Thoracic aorta (tissue), 2 donors: ENCODE results near the gene AHNAK2. TPM values are rescaled to one million over a fixed set of nuclear protein-coding genes. Genes with fewer than 3 reads are reported as not detected.

ENCODE experiments used
- ATAC-seq: fragments of 150-250 bp; one replicate; pipeline ENCODE4 v1.8.0; 2017; ENCODE audit warnings: low read depth; ENCODE audit not compliant: insufficient number of reproducible peaks, low FRiP score
- DNase-seq: peaks from one replicate; pipeline ENCODE4 v3.0.0-alpha.2; 2020; ENCODE audit warnings: low spot score
- H3K27ac ChIP-seq, 2 donors: fragments of 200-600 bp; sonication (generic); 1 replicate in 1 of 2; 2 replicates in 1 of 2; pipeline ENCODE4 v1.5.1; 2016; ENCODE audit warnings: mild to moderate bottlenecking in 2 of 2, moderate library complexity in 2 of 2
- H3K27me3 ChIP-seq: fragments of 200-600 bp; sonication (generic); replicated peaks from 2 replicates; pipeline ENCODE4 v1.6.0; 2016; ENCODE audit warnings: mild to moderate bottlenecking; ENCODE audit not compliant: insufficient read depth
- H3K36me3 ChIP-seq: fragments of 200-600 bp; sonication (generic); one replicate; pipeline ENCODE4 v1.5.1; 2016
- H3K4me1 ChIP-seq, 2 donors: fragments of 200-600 bp; sonication (generic); 1 replicate in 1 of 2; 2 replicates in 1 of 2; pipeline versions ENCODE4 v1.5.1 to v1.6.0; 2016; ENCODE audit warnings: low read depth in 2 of 2, mild to moderate bottlenecking in 1 of 2; ENCODE audit not compliant: control insufficient read depth in 1 of 2
- H3K4me3 ChIP-seq: fragments of 200-600 bp; sonication (generic); 2 replicates; pipeline ENCODE4 v1.5.1; 2016; ENCODE audit warnings: mild to moderate bottlenecking
- H3K9me3 ChIP-seq: fragments of 200-600 bp; sonication (generic); 2 replicates; pipeline ENCODE4 v1.5.1; 2016
- total RNA-seq, 2 donors: library from RNA; depleted of rRNA; stranded (reverse); fragments of >200 nt; gene quantifications; one replicate each; pipeline versions ENCODE4 v1.1.0 to v1.2.3, GENCODE V29; 2016
- TF ChIP-seq, protein P1 (sequence below): fragments of 200-600 bp; sonication (generic); IDR thresholded peaks from one replicate; pipeline ENCODE4 v1.5.1; 2019; ENCODE audit warnings: antibody characterized with exemption

AHNAK2 gene
- total RNA-seq, 2 donors from 2014 or later = 22.6 to 47.8 TPM

DNA sequence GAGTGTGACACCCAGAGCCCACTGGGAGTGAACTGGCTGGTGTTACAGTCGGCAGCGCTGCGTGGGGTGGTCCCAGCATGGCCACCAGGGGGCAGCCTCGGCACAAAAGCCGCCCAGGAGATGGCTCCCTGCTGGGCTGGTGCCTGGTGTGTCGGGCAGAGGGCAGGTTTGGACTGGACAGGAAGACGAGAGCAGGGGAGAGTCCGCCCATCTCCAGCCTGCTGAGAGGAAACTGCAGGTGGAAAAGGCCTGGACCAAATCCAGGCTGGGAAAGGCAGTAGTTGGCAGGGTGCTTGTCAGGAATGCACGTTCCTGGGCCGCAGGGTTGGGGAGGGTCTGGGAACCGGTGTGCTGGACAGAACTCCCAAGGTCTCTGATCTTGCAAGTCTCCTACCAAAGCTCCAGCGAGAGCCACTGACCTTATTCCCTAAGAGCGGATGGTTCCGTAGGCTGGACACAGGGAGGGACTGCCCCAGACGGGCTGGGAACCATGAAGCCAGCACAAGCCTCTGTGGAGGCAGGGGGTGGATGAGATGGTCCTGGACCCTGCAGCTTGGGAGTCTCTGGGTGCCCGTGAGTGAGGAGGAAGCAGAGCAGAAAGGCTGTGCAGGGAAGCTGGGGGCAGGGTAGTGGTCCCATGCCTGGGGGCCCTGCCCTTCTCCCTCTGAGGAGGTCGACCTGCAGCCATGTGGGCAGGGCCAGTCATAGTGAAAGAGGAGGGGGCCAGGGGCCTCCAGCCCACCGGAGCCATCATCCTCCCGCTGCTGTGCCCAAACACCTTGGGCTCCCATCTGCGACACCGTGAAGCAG, 1.8 kb downstream of the AHNAK2 start:
- ATAC-seq (no peak), DNase-seq (no peak)
- no peaks in the 10 kb centered on the region for H3K36me3 ChIP-seq
- H3K27me3 ChIP-seq = no peaks in the 10 kb centered on the region
- H3K4me3 ChIP-seq = no peak overlapping the region
- TF ChIP-seq, protein P1, sequence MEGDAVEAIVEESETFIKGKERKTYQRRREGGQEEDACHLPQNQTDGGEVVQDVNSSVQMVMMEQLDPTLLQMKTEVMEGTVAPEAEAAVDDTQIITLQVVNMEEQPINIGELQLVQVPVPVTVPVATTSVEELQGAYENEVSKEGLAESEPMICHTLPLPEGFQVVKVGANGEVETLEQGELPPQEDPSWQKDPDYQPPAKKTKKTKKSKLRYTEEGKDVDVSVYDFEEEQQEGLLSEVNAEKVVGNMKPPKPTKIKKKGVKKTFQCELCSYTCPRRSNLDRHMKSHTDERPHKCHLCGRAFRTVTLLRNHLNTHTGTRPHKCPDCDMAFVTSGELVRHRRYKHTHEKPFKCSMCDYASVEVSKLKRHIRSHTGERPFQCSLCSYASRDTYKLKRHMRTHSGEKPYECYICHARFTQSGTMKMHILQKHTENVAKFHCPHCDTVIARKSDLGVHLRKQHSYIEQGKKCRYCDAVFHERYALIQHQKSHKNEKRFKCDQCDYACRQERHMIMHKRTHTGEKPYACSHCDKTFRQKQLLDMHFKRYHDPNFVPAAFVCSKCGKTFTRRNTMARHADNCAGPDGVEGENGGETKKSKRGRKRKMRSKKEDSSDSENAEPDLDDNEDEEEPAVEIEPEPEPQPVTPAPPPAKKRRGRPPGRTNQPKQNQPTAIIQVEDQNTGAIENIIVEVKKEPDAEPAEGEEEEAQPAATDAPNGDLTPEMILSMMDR = peak; percentile 93
- H3K9me3 ChIP-seq = no peaks in the 10 kb centered on the region
- no peak overlapping the region for H3K27ac ChIP-seq
- H3K4me1 ChIP-seq = peaks cover 31 to 84% of the 10 kb centered on the region in 2 donors

DNA sequence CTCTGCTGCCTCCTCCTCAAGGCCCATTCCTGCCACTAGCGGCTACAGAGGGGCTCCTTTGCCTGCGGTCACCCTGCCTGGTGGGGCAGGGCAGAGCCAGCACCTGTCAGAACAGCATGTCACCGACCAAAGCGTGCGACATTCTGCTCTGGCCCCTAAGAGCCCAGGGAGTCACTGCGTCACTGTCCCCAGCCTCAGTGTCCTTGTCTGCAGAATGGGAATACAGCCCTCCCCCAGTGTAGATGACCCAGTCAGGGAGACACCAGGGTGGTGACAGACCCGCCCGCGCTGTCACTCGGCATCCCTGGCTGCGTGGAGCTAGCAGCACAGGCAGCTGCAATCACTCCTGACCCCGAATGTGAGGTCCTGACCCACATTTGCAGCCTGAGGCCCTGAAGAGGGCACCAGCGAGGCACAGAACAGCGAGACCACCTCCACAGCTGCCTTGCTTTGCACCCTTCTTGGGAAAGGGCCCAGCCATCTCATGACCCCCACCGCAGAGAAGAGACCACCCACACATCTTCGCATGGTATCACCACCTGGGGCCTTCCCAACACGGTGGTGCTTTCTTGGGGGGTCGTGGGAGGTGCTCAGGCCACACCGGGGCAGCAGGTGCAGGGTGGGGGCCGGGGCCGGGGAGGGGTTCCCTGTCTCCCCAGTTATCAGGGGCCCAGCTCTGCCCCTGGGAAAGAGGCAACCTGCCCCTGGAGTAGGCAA, 2.5 kb downstream of the AHNAK2 start:
- TF ChIP-seq, protein P1 = no peak
- Histone ChIP-seq H3K4me3 (no peak overlapping the region), H3K36me3 (no peaks in the 10 kb centered on the region), H3K9me3 (no peaks in the 10 kb centered on the region), H3K4me1 (peaks cover 34 to 88% of the 10 kb centered on the region in 2 donors), H3K27ac (peak overlapping the region; percentile 92 to 94), H3K27me3 (no peaks in the 10 kb centered on the region)
- DNase-seq (no peak), ATAC-seq (no peak)

DNA sequence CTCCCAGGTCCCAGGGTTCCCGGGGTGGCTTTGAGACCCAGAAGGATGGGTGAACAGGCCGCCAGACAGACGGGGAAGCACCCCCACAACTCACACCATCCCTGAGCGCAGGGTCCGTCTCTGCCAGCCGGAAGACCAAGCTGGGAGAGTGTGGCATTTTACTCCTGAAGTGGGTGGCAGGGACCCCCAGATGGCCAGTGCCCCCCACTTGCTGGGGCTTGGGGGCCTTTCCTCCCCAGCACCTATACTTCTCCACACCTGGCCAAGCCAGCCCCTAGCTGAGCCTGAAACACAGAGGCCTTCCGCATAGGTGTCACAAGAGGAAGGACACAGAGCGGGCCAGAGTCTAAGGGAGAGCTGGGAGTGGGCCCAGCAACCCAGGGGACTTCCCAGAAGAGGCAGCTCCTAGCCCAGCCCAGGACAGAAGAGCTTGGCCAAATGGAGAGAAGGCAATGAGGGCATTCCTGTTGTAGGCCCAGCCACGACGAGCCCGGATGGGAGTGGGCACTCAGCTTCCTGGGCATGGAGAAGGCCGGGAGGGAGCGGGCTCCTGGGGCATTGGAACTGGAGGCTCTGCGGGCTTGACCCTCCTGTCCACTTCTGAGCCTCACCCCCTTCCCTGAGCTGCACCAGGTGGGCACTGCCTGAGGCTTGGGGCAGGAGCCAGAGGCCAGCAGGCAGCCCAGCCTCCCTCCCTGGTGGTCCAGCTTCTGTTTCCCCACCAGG, 3.3 kb downstream of the AHNAK2 start:
- peak overlapping the region; percentile 92 to 94 for H3K27ac ChIP-seq
- DNase-seq = no peak
- H3K4me1 ChIP-seq = peaks cover 36 to 85% of the 10 kb centered on the region in 2 donors

DNA sequence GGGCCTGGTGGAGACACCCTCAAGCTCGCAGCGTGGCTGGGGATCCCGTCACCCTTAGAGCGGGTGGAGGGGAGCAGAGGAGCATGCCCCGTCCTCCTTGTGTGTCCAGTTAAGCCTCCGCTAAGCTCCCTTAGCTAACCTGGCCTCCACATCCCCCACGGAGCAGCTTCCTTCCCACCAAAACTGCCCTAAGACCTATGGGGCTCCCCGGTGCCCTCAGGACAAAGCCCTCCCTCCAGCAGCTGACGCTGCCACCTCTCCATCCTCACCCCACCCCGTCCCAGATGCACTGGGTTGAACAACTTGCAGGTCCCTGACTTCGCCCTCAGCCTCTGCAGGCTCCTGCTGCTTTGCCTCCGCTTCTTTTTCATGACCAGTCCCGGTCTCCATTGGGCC, 4.0 kb downstream of the AHNAK2 start:
- ATAC-seq (no peak), DNase-seq (no peak)
- peak overlapping the region; percentile 50 for H3K4me3 ChIP-seq
- H3K9me3 ChIP-seq = no peaks in the 10 kb centered on the region
- H3K4me1 ChIP-seq = peaks cover 38 to 81% of the 10 kb centered on the region in 2 donors
- no peaks in the 10 kb centered on the region for H3K36me3 ChIP-seq
- peak overlapping the region; percentile 92 to 94 for H3K27ac ChIP-seq
- TF ChIP-seq, protein P1 = no peak
- H3K27me3 ChIP-seq = no peaks in the 10 kb centered on the region

More for the DNA sequence above, 3.3 kb downstream of the AHNAK2 start:
- no peaks in the 10 kb centered on the region for H3K36me3 ChIP-seq
- no peak overlapping the region for H3K4me3 ChIP-seq
- no peaks in the 10 kb centered on the region for H3K27me3 ChIP-seq
- TF ChIP-seq, protein P1 = no peak
- no peak for ATAC-seq
- no peaks in the 10 kb centered on the region for H3K9me3 ChIP-seq
